DND-41 (cell line): ENCODE data around the gene C19orf67.

Experiments used
- ATAC-seq: fragments of 200-7000 bp; cut with Tn5 transposase; 3 replicates; pipeline ENCODE4 v1.9.1; 2021; ENCODE audit warnings: low read depth; ENCODE audit not compliant: insufficient read depth
- DNase-seq: peaks from one replicate; pipeline ENCODE4 v3.0.0-alpha.2; 2020
- H2AFZ ChIP-seq: 2 replicates; pipeline ENCODE4 v1.6.0; 2012; ENCODE audit warnings: low read depth, low read length
- H3K27ac ChIP-seq: 2 replicates; pipeline ENCODE4 v1.5.1; 2012; ENCODE audit warnings: low read length, inconsistent platforms
- H3K27me3 ChIP-seq: fragments of 200-600 bp; sonication (generic); 2 replicates; pipeline ENCODE4 v1.6.0; 2012; ENCODE audit warnings: low read length, mild to moderate bottlenecking, inconsistent platforms; ENCODE audit not compliant: insufficient read depth, poor library complexity
- H3K36me3 ChIP-seq: 2 replicates; pipeline ENCODE4 v1.5.1; 2012; ENCODE audit warnings: low read length, inconsistent platforms; ENCODE audit not compliant: insufficient read depth
- H3K4me1 ChIP-seq: 2 replicates; pipeline ENCODE4 v1.5.1; 2012; ENCODE audit warnings: mild to moderate bottlenecking, low read length; ENCODE audit not compliant: insufficient read depth
- H3K4me2 ChIP-seq: 2 replicates; pipeline ENCODE4 v1.6.0; 2012; ENCODE audit warnings: mild to moderate bottlenecking, moderate library complexity, low read length, inconsistent platforms; ENCODE audit not compliant: insufficient read depth
- H3K4me3 ChIP-seq, 2 experiments: fragments of 200-600 bp in 1 of 2; shearing (Covaris generic) in 1 of 2; 2 replicates each; pipeline ENCODE4 v1.5.1; 2012 to 2016; ENCODE audit warnings: inconsistent platforms in 2 of 2, low read length in 2 of 2, mild to moderate bottlenecking in 2 of 2, low read depth in 1 of 2, moderate library complexity in 1 of 2
- H3K79me2 ChIP-seq: 2 replicates; pipeline ENCODE4 v1.6.0; 2012; ENCODE audit warnings: low read length, inconsistent platforms; ENCODE audit not compliant: insufficient read depth
- H3K9ac ChIP-seq: 2 replicates; pipeline ENCODE4 v1.6.0; 2012; ENCODE audit warnings: low read depth, mild to moderate bottlenecking, inconsistent platforms, low read length, moderate library complexity
- H3K9me3 ChIP-seq: 2 replicates; pipeline ENCODE4 v1.5.1; 2012; ENCODE audit warnings: low read length, moderate library complexity, mild to moderate bottlenecking, inconsistent platforms; ENCODE audit not compliant: insufficient read depth, severe bottlenecking
- H4K20me1 ChIP-seq: 2 replicates; pipeline ENCODE4 v1.6.0; 2012; ENCODE audit warnings: low read length; ENCODE audit not compliant: insufficient read depth
- CTCF ChIP-seq: IDR thresholded peaks from 2 replicates; pipeline ENCODE4 v1.5.1; 2012; ENCODE audit warnings: borderline replicate concordance, low read length, moderate library complexity, mild to moderate bottlenecking; ENCODE audit not compliant: poor library complexity, severe bottlenecking; ENCODE audit errors: extremely low read depth
- EZH2 ChIP-seq: IDR thresholded peaks from 3 replicates; pipeline ENCODE4 v1.6.1; 2012; ENCODE audit warnings: borderline replicate concordance, low read depth, mild to moderate bottlenecking, moderate library complexity, low read length, inconsistent platforms; ENCODE audit not compliant: severe bottlenecking

Gene C19orf67

DNA sequence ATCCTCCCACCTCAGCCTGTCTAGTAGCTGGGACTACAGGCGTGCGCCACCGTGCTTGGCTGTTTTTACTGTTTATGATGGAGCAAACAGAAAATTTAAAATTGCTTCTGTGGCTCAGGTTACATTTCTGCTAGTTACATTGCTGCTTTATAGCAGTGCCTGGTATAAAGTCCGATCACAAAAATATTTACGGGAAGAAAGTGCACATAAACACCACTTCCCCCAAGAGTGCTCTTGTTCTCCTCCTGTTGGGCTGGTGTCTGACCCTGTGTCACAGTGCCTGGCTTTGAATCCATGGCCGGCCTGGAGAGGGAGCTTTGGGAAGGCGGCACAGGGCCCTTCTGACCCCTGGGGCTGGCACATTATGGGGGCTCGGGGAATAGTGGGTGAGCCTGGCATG is 20.1 kb upstream of the C19orf67 start:
- DNase-seq (no peak), ATAC-seq (no peak)
- no peaks in the 10 kb centered on the region for H3K9me3 ChIP-seq
- no peak overlapping the region for H3K4me3 ChIP-seq
- no peaks in the 10 kb centered on the region for H3K4me1 ChIP-seq
- peaks cover 7% of the 10 kb centered on the region; the same call in 1 of the 2 replicates for H3K79me2 ChIP-seq
- H2AFZ ChIP-seq = no peak overlapping the region
- no peak overlapping the region for H3K4me2 ChIP-seq
- no peaks in the 10 kb centered on the region for H3K27me3 ChIP-seq
- H4K20me1 ChIP-seq = peaks cover under 1% of the 10 kb centered on the region; the same call in 1 of the 2 replicates
- H3K27ac ChIP-seq = no peak overlapping the region
- no peak overlapping the region for H3K9ac ChIP-seq
- H3K36me3 ChIP-seq = peaks cover 34% of the 10 kb centered on the region
- no peak for TF ChIP-seq CTCF
- no peak for TF ChIP-seq EZH2

DNA sequence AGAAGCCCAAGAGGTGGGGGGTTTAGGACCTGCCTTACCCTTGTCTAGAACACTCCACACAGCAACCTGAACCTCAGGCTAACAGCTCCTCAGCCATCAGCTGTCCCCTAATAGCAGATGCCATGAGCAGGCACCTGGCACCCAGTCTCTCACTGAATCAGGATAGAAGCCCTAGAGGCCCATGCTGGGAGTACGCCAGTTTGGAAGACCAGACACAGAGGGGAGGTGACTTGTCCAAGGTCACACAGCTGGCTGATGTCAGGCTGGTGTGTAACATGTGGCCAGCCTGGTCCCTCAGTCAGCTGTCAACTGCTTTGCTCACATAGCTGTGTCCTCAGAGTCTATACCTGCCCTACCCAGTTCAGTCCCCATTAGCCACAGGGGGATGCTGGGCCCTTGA is 17.7 kb upstream of the C19orf67 start:
- H3K36me3 ChIP-seq = peaks cover 39% of the 10 kb centered on the region
- TF ChIP-seq CTCF = no peak
- TF ChIP-seq EZH2 = no peak
- no peaks in the 10 kb centered on the region for H3K9me3 ChIP-seq

DNA sequence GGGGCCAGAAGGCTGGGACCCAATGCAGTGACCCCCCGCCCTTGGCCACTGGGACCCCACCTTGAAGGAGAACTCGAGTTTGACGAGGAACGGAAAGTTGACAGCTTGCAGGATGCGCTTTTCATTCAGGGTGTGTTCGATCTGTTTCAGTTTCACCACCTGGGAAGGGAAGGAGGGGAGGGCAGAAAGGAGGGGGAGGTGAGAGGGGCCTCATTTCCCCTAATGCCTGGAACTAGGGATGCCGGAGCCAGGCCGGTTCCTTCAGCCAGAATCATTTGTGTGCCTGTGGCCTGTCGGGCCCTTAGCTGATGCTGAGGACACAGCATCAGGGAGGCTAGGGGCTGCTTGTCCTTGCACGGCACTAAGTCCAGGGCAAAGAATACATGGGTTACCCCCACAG is 17.2 kb upstream of the C19orf67 start:
- no peaks in the 10 kb centered on the region for H3K4me1 ChIP-seq
- ATAC-seq (no peak), DNase-seq (no peak)
- 0 out of 2 replicates have a peak, but pooled peaks cover under 1% of the 10 kb centered on the region for H3K79me2 ChIP-seq
- H3K4me3 ChIP-seq = no peak overlapping the region
- no peak overlapping the region for H3K9ac ChIP-seq
- peaks cover 44% of the 10 kb centered on the region for H3K36me3 ChIP-seq
- TF ChIP-seq CTCF = no peak
- TF ChIP-seq EZH2 = no peak
- no peak overlapping the region for H3K4me2 ChIP-seq
- no peak overlapping the region for H3K27ac ChIP-seq
- H3K27me3 ChIP-seq = no peaks in the 10 kb centered on the region
- H3K9me3 ChIP-seq = no peaks in the 10 kb centered on the region
- H4K20me1 ChIP-seq = no peaks in the 10 kb centered on the region; the same call in 1 of the 2 replicates
- no peak overlapping the region for H2AFZ ChIP-seq

More for the DNA sequence above, 17.7 kb upstream of the C19orf67 start:
- ATAC-seq = peak; percentile 44; the same call in 1 of the 3 replicates
- peaks cover 5% of the 10 kb centered on the region; the same call in 1 of the 2 replicates for H3K79me2 ChIP-seq
- H3K4me2 ChIP-seq = no peak overlapping the region
- H3K9ac ChIP-seq = no peak overlapping the region
- H4K20me1 ChIP-seq = no peaks in the 10 kb centered on the region; the same call in 1 of the 2 replicates
- no peaks in the 10 kb centered on the region for H3K4me1 ChIP-seq
- no peak overlapping the region for H2AFZ ChIP-seq
- DNase-seq = no peak
- no peak overlapping the region for H3K4me3 ChIP-seq
- no peaks in the 10 kb centered on the region for H3K27me3 ChIP-seq
- no peak overlapping the region for H3K27ac ChIP-seq
